LNCaP clone FGC (cell line): ENCODE data around the gene BTBD16.

ENCODE experiments used
- DNase-seq: peaks from one replicate; pipeline ENCODE4 v3.0.0-alpha.2; 2011; ENCODE audit warnings: low read depth
- H3K4me3 ChIP-seq: 2 replicates; pipeline ENCODE4 v1.5.1; 2011; ENCODE audit warnings: mild to moderate bottlenecking, low read depth, low read length, control low read depth
- CTCF ChIP-seq: IDR thresholded peaks from 2 replicates; pipeline ENCODE4 v1.5.1; 2012; ENCODE audit warnings: mild to moderate bottlenecking; ENCODE audit not compliant: control insufficient read depth, insufficient read depth; ENCODE audit errors: extremely low read depth

Gene BTBD16

GRCh38 chr10:122374859-122375678 lies 104.0 kb downstream of the BTBD16 start:
- TF ChIP-seq CTCF: no peak

GRCh38 chr10:122375679-122376160 lies 104.6 kb downstream of the BTBD16 start:
- TF ChIP-seq CTCF: no peak
- peak overlapping the region; percentile 52 for H3K4me3 ChIP-seq
- no peak for DNase-seq

More at GRCh38 chr10:122374859-122375678, 104.0 kb downstream of the BTBD16 start:
- no peak for DNase-seq
- H3K4me3 ChIP-seq: peak overlapping the region; percentile 52

- no peak for TF ChIP-seq CTCF
- DNase-seq: no peak
- H3K4me3 ChIP-seq: no peak overlapping the region
These were observed 105.4 kb downstream of the BTBD16 start for GRCh38 chr10:122376364-122376961.

- no peak for TF ChIP-seq CTCF
- no peak for DNase-seq
- no peak overlapping the region for H3K4me3 ChIP-seq
These were observed 107.9 kb downstream of the BTBD16 start for GRCh38 chr10:122379041-122379440.

- no peak overlapping the region for H3K4me3 ChIP-seq
- no peak for DNase-seq
- no peak for TF ChIP-seq CTCF
These were observed 108.4 kb downstream of the BTBD16 start for GRCh38 chr10:122379537-122379936.

- TF ChIP-seq CTCF: no peak
- H3K4me3 ChIP-seq: no peak overlapping the region
- DNase-seq: no peak
These were observed 109.6 kb downstream of the BTBD16 start for GRCh38 chr10:122380703-122381102.
